OCI-LY1 (cell line): Measurements from ENCODE around the gene GRIP1.

Source experiments
- EZH2 ChIP-seq: fragments of 200-600 bp; sonication (generic), shearing (Covaris generic); IDR thresholded peaks from 2 replicates; pipeline ENCODE4 v1.8.0; 2017; ENCODE audit warnings: borderline replicate concordance, mixed run types, mild to moderate bottlenecking, antibody characterized with exemption, low read length, moderate library complexity, mixed read lengths
- TF ChIP-seq, protein P1 (sequence below): fragments of 200-600 bp; sonication (generic), shearing (Covaris generic); IDR thresholded peaks from 2 replicates; pipeline ENCODE4 v1.5.1; 2017; ENCODE audit warnings: mild to moderate bottlenecking, antibody characterized with exemption, low read length, moderate library complexity, mixed read lengths

DNA sequence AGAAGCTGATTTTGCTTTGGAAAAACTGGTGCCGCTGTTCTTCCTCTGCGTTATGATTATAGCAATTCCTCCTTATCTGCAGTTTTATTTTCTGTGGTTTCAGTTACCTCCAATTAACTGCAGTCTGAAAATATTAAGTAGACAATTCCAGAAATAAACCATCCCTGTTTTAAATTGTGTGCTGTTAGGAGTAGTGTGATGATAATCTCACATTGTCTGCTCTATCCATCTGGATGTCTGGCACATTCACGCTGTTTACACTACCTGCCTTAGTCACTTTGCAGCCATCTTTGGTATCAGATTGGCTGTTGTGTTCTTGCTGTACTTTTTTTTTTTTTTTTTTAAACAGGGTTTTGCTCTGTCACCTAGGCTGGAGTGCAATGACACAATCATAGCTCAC lies 141.0 kb downstream of the GRIP1 start:
- TF ChIP-seq, protein P1, sequence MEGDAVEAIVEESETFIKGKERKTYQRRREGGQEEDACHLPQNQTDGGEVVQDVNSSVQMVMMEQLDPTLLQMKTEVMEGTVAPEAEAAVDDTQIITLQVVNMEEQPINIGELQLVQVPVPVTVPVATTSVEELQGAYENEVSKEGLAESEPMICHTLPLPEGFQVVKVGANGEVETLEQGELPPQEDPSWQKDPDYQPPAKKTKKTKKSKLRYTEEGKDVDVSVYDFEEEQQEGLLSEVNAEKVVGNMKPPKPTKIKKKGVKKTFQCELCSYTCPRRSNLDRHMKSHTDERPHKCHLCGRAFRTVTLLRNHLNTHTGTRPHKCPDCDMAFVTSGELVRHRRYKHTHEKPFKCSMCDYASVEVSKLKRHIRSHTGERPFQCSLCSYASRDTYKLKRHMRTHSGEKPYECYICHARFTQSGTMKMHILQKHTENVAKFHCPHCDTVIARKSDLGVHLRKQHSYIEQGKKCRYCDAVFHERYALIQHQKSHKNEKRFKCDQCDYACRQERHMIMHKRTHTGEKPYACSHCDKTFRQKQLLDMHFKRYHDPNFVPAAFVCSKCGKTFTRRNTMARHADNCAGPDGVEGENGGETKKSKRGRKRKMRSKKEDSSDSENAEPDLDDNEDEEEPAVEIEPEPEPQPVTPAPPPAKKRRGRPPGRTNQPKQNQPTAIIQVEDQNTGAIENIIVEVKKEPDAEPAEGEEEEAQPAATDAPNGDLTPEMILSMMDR = no peak
- no peak for TF ChIP-seq EZH2
